GM19099 (cell line): Measurements from ENCODE around the gene COL10A1.

Experiments
- POLR2A ChIP-seq: IDR thresholded peaks from 3 replicates; pipeline ENCODE4 v1.6.1; 2011; ENCODE audit warnings: low read depth; ENCODE audit not compliant: insufficient read length; ENCODE audit errors: extremely low read depth

COL10A1 gene

DNA sequence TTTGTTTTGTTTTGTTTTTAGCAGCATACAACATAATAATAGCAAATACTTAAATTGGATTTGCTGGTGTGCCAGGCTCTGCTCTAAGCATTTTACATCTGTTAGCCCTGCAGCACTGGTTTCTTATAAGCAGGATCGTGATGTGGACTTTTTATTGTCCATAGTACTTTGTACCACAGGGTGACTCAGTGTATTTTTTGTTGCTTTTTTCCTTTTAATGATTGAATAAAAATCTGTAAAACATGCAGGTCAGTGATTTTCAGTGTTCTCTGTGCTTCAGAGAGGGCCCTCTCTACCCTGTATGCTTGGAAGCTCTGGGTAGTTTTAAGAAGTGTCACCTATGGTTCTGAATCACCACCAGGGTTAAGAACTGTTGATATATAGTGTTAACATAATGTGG, 21.3 kb downstream of the COL10A1 start:
- TF ChIP-seq POLR2A: no peak

DNA sequence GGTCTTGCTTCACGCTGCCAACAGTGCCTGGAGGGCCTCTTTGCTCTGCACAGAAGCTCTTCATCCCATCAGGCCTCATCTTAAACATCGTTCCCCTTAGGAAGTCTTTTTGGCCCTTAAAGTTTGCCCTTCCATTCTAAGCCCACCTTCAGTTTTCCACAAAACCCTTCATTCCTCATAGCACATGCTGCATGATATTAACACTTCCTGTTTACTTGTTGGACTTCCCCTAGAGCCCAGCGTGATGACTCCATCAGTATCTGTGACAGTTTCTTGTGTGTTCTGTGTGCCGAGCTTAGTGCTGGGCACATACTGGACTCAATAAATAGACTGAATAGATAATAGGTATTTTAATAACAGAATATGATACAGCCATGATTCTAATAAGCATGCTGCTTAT, 23.1 kb downstream of the COL10A1 start:
- no peak for TF ChIP-seq POLR2A

DNA sequence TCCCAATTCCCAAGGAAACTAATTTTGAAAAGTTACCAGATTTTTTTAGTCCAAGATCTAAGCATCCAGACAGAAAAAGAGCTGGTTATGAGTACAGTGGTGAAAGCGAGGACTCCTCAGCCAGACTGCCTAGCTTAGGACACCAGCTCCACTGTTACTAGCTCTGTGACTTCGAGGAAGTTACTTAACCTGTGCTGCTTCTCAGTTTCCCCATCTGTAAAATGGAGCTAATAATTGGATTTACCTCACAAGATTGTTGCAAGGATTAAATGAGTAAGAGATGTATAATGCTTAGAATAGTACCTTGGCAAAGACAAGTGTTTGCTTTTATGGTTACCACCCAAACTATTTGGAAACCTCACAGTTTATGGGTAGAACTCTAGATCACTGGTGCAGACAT, 24.1 kb downstream of the COL10A1 start:
- TF ChIP-seq POLR2A: no peak

DNA sequence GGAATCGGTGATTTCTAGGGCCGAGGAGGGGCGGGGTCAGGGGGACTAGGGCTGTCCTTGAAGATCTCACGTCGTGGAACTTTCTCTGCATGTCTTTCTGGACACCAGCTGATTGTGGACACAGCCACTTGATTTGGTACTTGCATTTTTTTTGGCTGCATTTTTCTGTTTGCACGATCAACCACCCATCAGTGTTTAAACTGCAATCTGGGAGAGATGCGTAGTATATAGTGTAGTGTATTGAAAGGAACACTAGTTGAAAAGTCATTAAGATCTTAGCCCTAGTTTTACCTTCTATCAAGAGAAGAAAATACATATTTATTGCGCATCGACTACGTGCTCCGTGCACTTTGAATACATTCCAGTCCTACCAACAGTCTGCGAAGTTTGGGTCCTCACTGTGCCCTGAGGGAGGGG, 24.6 kb downstream of the COL10A1 start:
- no peak for TF ChIP-seq POLR2A

DNA sequence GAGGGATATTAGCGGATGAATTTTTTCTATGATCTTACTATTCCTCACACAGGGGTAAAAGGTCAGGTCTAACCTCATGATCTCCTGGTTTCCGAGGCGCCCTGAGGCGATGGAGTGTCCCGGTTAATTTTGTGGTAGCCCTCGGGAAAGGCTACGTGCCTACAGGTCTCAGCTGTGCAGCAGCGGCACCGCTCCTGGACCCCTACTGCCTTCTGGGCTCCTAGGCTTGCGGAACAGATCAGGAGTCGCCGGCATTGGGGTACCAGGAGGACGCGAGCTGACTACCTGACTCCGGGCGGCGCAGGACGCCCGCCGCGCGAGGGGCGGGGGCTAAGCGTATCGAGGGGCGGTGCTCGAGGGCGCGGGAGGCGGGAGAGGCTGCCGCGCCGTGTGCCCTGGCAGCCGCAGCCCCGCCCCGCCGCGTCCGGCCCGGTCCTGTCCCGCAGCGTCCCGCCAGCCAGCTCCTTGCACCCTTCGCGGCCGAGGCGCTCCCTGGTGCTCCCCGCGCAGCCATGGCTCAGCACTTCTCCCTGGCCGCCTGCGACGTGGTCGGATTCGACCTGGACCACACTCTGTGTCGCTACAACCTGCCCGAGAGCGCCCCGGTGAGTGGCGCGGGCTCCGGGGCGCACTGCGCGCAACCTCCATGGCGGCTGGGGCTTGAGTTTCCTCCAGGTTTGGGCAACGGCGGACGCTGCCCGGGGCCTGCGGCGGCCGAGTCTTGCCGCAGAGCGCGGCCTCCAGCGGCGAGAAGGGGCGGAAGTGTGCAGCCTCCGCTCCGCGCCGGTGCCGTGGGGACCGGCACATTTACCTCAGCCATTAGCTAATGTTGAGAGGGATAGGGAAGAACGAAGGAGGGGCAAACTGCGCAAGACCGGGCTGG, 25.3 kb downstream of the COL10A1 start, which contains the start of gene NT5DC1:
TSS of gene NT5DC1 (plus strand) at position 435 of the 883 bp plus-strand sequence. CDS start at position 513, 78 bp downstream.
- TF ChIP-seq POLR2A: peak; percentile 93

DNA sequence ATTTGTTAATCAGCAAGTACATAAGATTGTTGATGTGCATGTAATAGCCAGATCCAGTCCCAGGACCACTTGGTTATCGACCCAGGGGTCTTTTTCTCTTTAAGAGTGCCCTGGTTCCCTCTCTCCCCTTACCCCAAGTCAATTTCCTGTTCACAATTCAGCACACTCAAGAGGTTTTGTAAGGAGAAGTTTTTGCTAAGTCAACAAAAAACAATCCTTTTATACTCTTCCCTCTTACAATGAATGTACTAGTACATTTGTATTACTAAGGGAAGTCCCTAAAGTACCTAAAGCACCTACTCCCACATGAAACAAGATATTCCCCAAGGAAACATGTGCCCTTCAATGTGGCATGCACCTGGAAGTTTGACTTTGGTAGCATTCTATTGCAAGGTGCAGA, 26.9 kb downstream of the COL10A1 start:
- no peak for TF ChIP-seq POLR2A

DNA sequence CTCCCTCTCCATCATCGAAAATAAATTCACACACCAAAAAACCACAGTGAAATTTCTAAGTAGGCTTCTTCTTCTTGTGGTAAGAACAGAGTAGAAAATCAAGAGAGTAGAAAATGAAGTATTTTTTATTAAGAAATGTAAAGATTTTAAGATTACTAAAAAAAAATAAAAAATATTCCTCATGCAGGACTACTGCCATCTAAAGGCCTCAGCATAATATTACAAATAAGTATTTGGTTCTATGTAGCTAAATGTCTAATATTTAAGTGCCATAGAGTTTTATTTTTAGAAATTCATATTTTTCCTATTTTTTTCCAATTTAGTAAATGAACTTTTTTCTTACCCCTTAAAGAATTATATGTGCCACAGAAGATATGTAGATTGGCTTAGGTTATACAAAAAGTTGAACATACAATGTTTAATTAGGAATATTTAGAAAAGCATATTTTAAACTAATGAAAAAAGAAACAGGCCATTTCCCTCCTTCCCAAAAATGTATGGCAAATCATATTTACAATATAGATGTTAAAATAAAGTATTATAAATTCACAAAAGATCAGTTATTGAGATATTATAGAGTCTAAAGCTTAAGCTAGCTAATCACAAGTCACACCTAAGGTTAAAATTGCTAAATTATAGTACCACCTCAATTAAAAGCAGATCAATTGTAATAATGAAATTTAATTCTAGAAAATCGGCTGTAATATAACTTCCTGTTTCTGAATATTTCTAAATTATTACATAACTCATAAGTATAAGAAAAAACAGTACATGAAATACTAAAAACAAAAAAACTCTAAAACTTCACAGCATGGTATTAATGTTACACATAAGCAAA, 28.7 kb downstream of the COL10A1 start:
- no peak for TF ChIP-seq POLR2A

DNA sequence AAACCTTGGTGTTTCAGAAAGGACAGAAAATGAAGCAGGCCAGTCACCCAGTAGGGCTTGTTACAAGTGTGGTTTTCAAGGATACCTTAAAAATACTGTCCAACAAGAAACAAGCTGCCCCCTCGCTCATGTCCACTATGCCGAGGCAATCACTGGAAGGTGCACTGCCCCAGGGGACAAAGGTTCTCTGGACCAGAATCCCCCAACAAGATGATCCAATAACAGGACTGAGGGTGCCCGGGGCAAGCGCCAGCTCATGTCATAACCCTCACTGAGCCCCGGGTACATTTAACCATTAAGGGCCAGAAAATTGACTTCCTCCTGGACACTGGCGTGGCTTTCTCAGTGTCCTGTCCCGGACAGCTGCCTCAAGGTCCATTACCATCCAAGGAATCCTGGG, 31.9 kb downstream of the COL10A1 start:
- TF ChIP-seq POLR2A: no peak

DNA sequence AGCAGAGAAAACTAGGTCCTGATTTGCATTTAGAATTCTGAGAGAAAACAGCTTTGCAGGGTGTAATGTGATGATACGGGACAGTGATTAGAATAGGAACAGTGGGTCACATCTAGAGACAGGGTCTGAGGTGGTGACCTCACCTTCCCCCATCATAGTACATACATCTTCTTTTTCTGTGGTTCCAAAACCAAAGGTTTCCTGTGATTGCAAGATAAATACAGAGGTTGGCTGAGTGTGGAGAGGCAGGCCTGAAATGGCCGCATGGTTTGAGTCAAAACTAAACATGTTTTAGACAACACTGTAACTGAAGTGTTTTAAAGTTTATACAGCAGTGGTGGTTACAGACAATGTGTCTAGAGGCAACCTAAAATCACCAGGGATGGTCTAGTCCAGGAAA, 35.7 kb downstream of the COL10A1 start:
- TF ChIP-seq POLR2A: no peak

DNA sequence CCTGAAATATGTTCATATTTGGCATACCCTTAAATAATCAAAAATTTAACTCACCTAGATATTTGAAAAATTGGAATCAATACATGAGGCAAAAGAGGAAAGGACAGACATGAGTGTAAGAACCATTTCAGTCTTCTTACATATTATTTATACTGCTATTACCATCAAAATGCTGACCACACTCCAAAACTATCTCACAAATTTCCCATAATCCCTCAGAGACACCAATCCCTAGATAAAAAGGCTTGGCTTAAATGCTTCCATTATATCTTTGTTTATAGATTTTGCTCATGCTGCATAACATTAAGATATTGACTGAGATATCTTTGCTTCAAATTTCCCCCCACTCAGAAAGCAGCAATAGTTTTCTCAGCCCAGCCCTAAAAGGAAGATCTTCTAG, 37.0 kb downstream of the COL10A1 start:
- TF ChIP-seq POLR2A: no peak

DNA sequence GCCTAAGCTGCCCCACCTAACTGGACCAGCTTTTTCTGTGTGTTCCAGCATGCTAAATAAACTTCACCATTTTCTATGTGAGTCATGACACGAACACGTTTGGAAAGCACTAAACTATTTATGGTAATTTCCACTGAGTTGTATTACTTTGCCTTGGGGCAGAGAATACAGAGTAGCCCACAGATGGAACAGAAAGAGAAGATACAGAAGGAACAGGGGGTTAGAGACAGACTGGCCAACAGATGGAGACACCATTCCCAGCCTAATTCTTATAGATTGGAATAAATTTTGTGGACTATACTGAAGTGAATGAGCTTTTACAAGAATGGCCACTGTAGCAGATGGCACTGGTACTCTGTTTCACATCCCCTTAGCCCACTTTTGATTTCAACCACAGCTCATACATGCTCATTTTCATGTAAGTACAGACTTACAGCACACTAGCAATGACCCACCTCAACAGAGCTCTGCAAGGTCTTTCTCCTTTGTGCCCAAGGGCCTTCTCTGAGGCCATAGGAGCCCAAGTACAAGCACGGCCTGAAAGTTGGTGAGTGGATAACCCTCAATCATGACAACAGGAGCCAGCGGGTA, 38.4 kb downstream of the COL10A1 start:
- peak; percentile 52 for TF ChIP-seq POLR2A

DNA sequence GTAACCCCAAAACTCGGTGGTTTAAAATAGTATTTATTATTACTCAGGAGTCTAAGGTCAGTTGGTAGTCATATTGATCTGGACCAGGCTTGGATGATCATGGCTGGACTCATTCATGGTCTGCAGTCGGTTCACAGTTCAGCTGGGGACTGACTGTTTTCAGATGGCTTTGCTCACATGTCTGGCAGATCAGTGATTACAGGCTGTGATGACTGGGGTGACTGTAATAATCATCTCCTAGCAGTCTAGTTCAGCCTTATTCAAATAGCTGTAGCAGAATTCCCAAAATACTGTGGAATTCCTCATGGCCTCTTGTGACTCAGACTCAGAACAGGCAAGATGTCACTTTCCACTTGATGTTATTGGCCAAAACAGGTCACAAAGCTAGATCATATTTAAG, 41.6 kb downstream of the COL10A1 start:
- TF ChIP-seq POLR2A: no peak

DNA sequence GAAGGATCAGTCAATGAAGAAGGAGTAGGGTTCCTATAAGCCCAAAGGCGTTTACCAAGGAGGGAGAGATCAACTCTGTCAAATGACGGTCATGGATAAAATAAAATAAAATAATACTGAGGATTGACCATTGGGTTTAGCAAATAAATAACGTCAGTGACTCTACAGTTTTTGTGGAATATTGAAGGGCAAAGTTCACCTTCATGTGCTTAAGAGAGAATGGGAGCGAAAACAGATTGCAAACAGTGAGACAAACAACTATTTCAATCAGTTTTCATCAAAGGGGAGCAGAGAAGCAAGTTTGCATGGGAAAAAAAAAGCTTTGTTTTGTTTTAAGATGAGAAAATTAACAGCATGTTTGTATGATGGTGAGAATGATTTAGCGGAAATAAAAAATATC, 42.9 kb downstream of the COL10A1 start:
- TF ChIP-seq POLR2A: no peak

DNA sequence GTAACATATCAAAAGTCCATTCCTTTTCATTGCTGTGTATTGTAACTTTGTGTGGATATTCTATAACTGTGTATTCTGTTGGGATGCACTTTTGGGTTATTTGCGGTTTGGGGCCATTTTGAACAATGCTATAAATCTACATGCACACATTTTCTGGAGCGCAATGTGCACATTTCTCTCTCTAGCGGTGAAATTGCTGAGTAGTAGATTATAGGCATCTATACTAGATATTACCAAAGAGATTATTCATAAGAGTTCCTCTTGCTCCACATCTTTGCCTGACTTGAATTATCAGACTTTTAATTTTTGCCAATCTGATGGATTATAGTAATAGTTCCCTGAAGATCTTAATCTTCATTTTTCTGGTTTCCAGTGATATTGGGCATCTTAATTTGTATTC, 47.0 kb downstream of the COL10A1 start:
- no peak for TF ChIP-seq POLR2A

DNA sequence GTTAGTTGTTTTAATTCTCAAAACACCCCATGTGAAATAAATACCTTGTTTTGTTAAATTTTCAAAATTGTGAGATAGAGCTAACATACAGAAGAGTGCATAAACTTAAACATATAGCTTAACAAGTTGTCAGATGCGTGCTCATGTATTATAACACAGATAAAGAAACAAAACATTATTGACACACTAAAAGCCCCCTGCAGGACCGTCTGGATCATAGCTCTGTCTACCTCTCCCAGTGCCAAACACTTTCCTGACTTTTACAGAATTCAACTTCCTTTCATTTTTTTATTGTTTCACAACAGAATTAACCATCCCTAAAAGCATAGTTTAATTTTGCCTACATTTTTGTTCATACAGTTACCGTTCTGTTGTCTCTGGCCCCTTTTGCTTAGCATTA, 47.4 kb downstream of the COL10A1 start:
- TF ChIP-seq POLR2A: no peak
